Endothelial cell of umbilical vein (primary cell): ENCODE data around the gene TBCD. TPM values are rescaled to one million over a fixed set of nuclear protein-coding genes. Genes with fewer than 3 reads are reported as not detected.

Source experiments
- BruUV-seq: library from RNA; stranded (reverse); fragments of 400-500 nt; replicated peaks from 2 replicates; lab custom pipeline; 2021; lab: Mats Ljungman, UMichigan
- CTCF ChIA-PET: fragments of 300-600, 350-600 bp; sonication (Branson Sonifier 250); formaldehyde crosslinking; loops from one replicate; lab custom pipeline; 2021; ENCODE audit warnings: antibody characterized with exemption, inconsistent platforms; lab: Charles Lee
- POLR2A ChIA-PET: fragments of 300-600, 350-600 bp; sonication (Branson Sonifier 250); formaldehyde crosslinking; loops from one replicate; lab custom pipeline; 2021; ENCODE audit warnings: antibody characterized with exemption, inconsistent platforms; lab: Charles Lee
- DNase-seq: peaks from one replicate; pipeline ENCODE4 v3.0.0-alpha.2; 2011; ENCODE audit warnings: low read depth, low spot score
- FAIRE-seq: peaks from 2 replicates; lab custom pipeline; 2011; peaks lifted over from hg19 to GRCh38; lab: Jason Lieb, UNC
- H2AFZ ChIP-seq: 2 replicates; pipeline ENCODE4 v1.6.0; 2012; ENCODE audit warnings: low read depth, low read length, control low read depth, inconsistent platforms
- H3K27ac ChIP-seq: 2 replicates; pipeline ENCODE4 v1.5.1; 2011; ENCODE audit warnings: low read depth, mild to moderate bottlenecking, control low read depth, low read length, moderate library complexity; ENCODE audit not compliant: insufficient read depth
- H3K27me3 ChIP-seq, 2 experiments: 2 replicates each; pipeline versions ENCODE4 v1.6.0 to v1.6.1; 2011; ENCODE audit warnings: low read length in 2 of 2, mixed read lengths in 1 of 2; ENCODE audit not compliant: control insufficient read depth in 2 of 2, insufficient read depth in 2 of 2
- H3K36me3 ChIP-seq, 2 experiments: 2 replicates in 1 of 2; 3 replicates in 1 of 2; pipeline ENCODE4 v1.5.1; 2011; ENCODE audit warnings: low read length in 2 of 2, mild to moderate bottlenecking in 1 of 2, moderate library complexity in 1 of 2; ENCODE audit not compliant: control insufficient read depth in 2 of 2, insufficient read depth in 2 of 2; ENCODE audit errors: extremely low read depth in 1 of 2
- H3K4me1 ChIP-seq: 3 replicates; pipeline ENCODE4 v1.5.1; 2011; ENCODE audit warnings: mild to moderate bottlenecking, low read length; ENCODE audit not compliant: control insufficient read depth, insufficient read depth; ENCODE audit errors: extremely low read depth
- H3K4me2 ChIP-seq: 2 replicates; pipeline ENCODE4 v1.6.1; 2011; ENCODE audit warnings: low read length, control low read depth, mixed read lengths; ENCODE audit not compliant: insufficient read depth
- H3K4me3 ChIP-seq, 3 experiments: fragments of 200-600 bp in 1 of 3; sonication (generic), shearing (Covaris generic) in 1 of 3; replicated peaks in 1 of 3; 2 replicates each; pipeline ENCODE4 v1.5.1; 2011 to 2016; ENCODE audit warnings: control low read depth in 3 of 3, low read length in 3 of 3, mild to moderate bottlenecking in 2 of 3, inconsistent platforms in 1 of 3, low read depth in 1 of 3, moderate library complexity in 1 of 3; ENCODE audit not compliant: insufficient read depth in 1 of 3
- H3K79me2 ChIP-seq: 2 replicates; pipeline ENCODE4 v1.6.0; 2012; ENCODE audit warnings: low read length, inconsistent platforms; ENCODE audit not compliant: control insufficient read depth, insufficient read depth
- H3K9ac ChIP-seq: replicated peaks from 2 replicates; pipeline ENCODE3; 2011; ENCODE audit warnings: low read length, control low read depth; ENCODE audit not compliant: insufficient read depth; ENCODE audit errors: extremely low read depth
- H3K9me1 ChIP-seq: replicated peaks from 3 replicates; pipeline ENCODE4 v1.6.0; 2011; ENCODE audit warnings: mild to moderate bottlenecking, low read length; ENCODE audit not compliant: control insufficient read depth, insufficient read depth; ENCODE audit errors: extremely low read depth
- H3K9me3 ChIP-seq: replicated peaks from 2 replicates; pipeline ENCODE4 v1.5.1; 2012; ENCODE audit warnings: low read length, inconsistent platforms; ENCODE audit not compliant: control insufficient read depth, insufficient read depth
- H4K20me1 ChIP-seq: replicated peaks from 2 replicates; pipeline ENCODE3; 2011; ENCODE audit warnings: mild to moderate bottlenecking, low read length; ENCODE audit not compliant: control insufficient read depth, insufficient read depth; ENCODE audit errors: extremely low read depth
- EZH2 ChIP-seq: IDR thresholded peaks from 2 replicates; pipeline ENCODE4 v1.6.1; 2012; ENCODE audit warnings: borderline replicate concordance, low read depth, mild to moderate bottlenecking, moderate library complexity, low read length, inconsistent platforms; ENCODE audit not compliant: severe bottlenecking
- FOS ChIP-seq: IDR thresholded peaks from 2 replicates; pipeline ENCODE4 v1.6.1; 2011; ENCODE audit warnings: mild to moderate bottlenecking, low read length, moderate library complexity, borderline replicate concordance; ENCODE audit not compliant: insufficient read depth
- GATA2 ChIP-seq: IDR thresholded peaks from 2 replicates; pipeline ENCODE4 v1.7.0; 2011; ENCODE audit warnings: low read depth, mild to moderate bottlenecking, moderate library complexity, mixed read lengths, low read length; ENCODE audit not compliant: insufficient read length, insufficient read depth
- JUN ChIP-seq: IDR thresholded peaks from 2 replicates; pipeline ENCODE4 v1.6.1; 2011; ENCODE audit warnings: borderline replicate concordance, low read depth; ENCODE audit not compliant: insufficient read length, insufficient read depth
- MYC ChIP-seq: IDR thresholded peaks from one replicate; pipeline ENCODE4 v1.6.1; 2011; ENCODE audit warnings: mild to moderate bottlenecking, low read depth, low read length
- POLR2A ChIP-seq: IDR thresholded peaks from 2 replicates; pipeline ENCODE4 v1.6.1; 2012; ENCODE audit warnings: low read depth, mild to moderate bottlenecking, control low read depth, low read length
- POLR2AphosphoS5 ChIP-seq: IDR thresholded peaks from 2 replicates; pipeline ENCODE4 v1.6.1; 2012; ENCODE audit warnings: low read depth, mild to moderate bottlenecking, control low read depth, low read length, moderate library complexity; ENCODE audit not compliant: insufficient read depth
- dilution Hi-C: fragments of 300-500 bp; cut with MboI; formaldehyde crosslinking; loops from one replicate; pipeline ENCODE4 v1.15.0; 2019; ENCODE audit warnings: low sequenced_read_pairs; ENCODE audit not compliant: extremely low pct_ligation_motif_present
- intact Hi-C: fragments of 100-400 bp; cut with micrococcal nuclease; formaldehyde crosslinking; loops from one replicate; pipeline ENCODE4 v1.10.0; 2022
- polyA plus RNA-seq, 4 experiments: library from polyadenylated mRNA; depleted of rRNA in 3 of 4; stranded (reverse) in 3 of 4; unstranded in 1 of 4; fragments of >200 nt; gene quantifications; 2 replicates each; pipeline versions ENCODE4 v1.2.1 to v1.2.3, GENCODE V29; 2011 to 2012; ENCODE audit warnings: missing spikeins in 1 of 4
- total RNA-seq: library from RNA; stranded (reverse); gene quantifications from 2 replicates; pipeline ENCODE4 v1.2.3, GENCODE V29; 2021
- TF ChIP-seq, protein P1 (sequence below), 2 donors: IDR thresholded peaks; 1 replicate in 1 of 2; 2 replicates in 1 of 2; pipeline ENCODE4 v1.5.1; 2011; ENCODE audit warnings: low read length in 2 of 2, mild to moderate bottlenecking in 2 of 2, moderate library complexity in 2 of 2, control low read depth in 1 of 2, inconsistent platforms in 1 of 2, low read depth in 1 of 2; ENCODE audit not compliant: insufficient read depth in 1 of 2; ENCODE audit errors: extremely low read depth in 1 of 2
- TF ChIP-seq, protein P2 (sequence below): IDR thresholded peaks from 2 replicates; pipeline ENCODE4 v1.6.1; 2011; ENCODE audit not compliant: insufficient read depth, insufficient read length

Gene TBCD
- total and polyA plus RNA-seq, 2 donors (not counting 3 experiments of a cell fraction or from before 2014, with no cell fraction given) = 121 to 145 TPM

DNA sequence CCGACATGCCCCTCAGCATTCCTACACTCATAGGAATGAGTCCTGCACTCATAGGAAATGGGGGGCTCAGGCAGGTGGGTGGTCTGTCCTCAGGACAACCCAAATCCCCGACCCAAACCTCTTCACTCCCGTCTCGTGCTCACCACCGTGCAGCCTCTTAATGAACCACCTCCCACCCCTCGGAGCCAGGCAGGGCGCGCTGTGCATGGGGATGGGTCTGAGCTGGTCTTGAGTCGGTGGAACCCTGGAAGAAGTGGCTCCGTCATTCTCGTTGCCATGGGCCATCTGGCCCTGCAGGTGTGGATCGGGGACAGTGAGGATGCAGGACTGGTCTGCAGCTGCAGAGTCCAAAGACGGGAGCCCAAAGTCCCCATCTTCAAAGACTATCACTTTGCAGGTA is 47.0 kb upstream of the TBCD start:
- Histone ChIP-seq H3K4me3 (no peak overlapping the region), H3K9me1 (no peaks in the 10 kb centered on the region), H3K9me3 (no peaks in the 10 kb centered on the region), H3K79me2 (no peaks in the 10 kb centered on the region), H3K27me3 (no peaks in the 10 kb centered on the region), H3K36me3 (no peaks in the 10 kb centered on the region), H2AFZ (no peak overlapping the region), H3K4me1 (no peaks in the 10 kb centered on the region), H4K20me1 (no peaks in the 10 kb centered on the region), H3K9ac (no peak overlapping the region), H3K27ac (no peak overlapping the region), H3K4me2 (no peak overlapping the region)
- no TSS peak for BruUV-seq
- dilution Hi-C loops (no loop called here), intact Hi-C loops (no loop called here)
- DNase-seq = no peak
- TF ChIP-seq, protein P1, sequence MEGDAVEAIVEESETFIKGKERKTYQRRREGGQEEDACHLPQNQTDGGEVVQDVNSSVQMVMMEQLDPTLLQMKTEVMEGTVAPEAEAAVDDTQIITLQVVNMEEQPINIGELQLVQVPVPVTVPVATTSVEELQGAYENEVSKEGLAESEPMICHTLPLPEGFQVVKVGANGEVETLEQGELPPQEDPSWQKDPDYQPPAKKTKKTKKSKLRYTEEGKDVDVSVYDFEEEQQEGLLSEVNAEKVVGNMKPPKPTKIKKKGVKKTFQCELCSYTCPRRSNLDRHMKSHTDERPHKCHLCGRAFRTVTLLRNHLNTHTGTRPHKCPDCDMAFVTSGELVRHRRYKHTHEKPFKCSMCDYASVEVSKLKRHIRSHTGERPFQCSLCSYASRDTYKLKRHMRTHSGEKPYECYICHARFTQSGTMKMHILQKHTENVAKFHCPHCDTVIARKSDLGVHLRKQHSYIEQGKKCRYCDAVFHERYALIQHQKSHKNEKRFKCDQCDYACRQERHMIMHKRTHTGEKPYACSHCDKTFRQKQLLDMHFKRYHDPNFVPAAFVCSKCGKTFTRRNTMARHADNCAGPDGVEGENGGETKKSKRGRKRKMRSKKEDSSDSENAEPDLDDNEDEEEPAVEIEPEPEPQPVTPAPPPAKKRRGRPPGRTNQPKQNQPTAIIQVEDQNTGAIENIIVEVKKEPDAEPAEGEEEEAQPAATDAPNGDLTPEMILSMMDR (IDR thresholded peaks at IDR 0.05; ENCODE audit: extremely low read depth in 1 of 2, insufficient read depth in 1 of 2, low read depth in 1 of 2, low read length in 2 of 2) = no peak
- TF ChIP-seq JUN (no peak), POLR2AphosphoS5 (no peak), POLR2A (no peak), MYC (no peak), EZH2 (no peak), FOS (no peak), GATA2 (no peak)
- TF ChIP-seq, protein P2, sequence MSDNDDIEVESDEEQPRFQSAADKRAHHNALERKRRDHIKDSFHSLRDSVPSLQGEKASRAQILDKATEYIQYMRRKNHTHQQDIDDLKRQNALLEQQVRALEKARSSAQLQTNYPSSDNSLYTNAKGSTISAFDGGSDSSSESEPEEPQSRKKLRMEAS = no peak
- ChIA-PET CTCF (no interaction called here), POLR2A (no interaction called here)
- FAIRE-seq = no peak
